ENCODE data around the gene TNFSF8.
A peak's percentile ranks its signal among the peaks of the same experiment; 100 is the strongest.

TNFSF8 gene

GRCh38 chr9:114936581-114936980, 6.2 kb upstream of the TNFSF8 start:
- DNase-seq (ENCODE audit: low spot score): no peak

- DNase-seq (ENCODE audit: low spot score): no peak
These were observed 4.7 kb upstream of the TNFSF8 start for GRCh38 chr9:114935119-114935518.

GRCh38 chr9:114932502-114932901, 2.1 kb upstream of the TNFSF8 start:
- no peak for DNase-seq (ENCODE audit: low spot score)

GRCh38 chr9:114931407-114931806, 1.0 kb upstream of the TNFSF8 start:
- no peak for DNase-seq (ENCODE audit: low spot score)

- no peak for DNase-seq (ENCODE audit: low spot score)
These were observed 1.2 kb downstream of the TNFSF8 start for GRCh38 chr9:114929201-114929600.

GRCh38 chr9:114928671-114929070, 1.7 kb downstream of the TNFSF8 start:
- DNase-seq (ENCODE audit: low spot score): no peak

GRCh38 chr9:114928136-114928535, 2.3 kb downstream of the TNFSF8 start:
- DNase-seq (ENCODE audit: low spot score): no peak

- no peak for DNase-seq (ENCODE audit: low spot score)
These were observed 4.7 kb downstream of the TNFSF8 start for GRCh38 chr9:114925672-114926071.

GRCh38 chr9:114925039-114925438, 5.4 kb downstream of the TNFSF8 start:
- DNase-seq (ENCODE audit: low spot score): no peak

GRCh38 chr9:114924327-114924726, 6.1 kb downstream of the TNFSF8 start:
- no peak for DNase-seq (ENCODE audit: low spot score)

- no peak for DNase-seq (ENCODE audit: low spot score)
These were observed 6.5 kb downstream of the TNFSF8 start for GRCh38 chr9:114923918-114924317.

- DNase-seq (ENCODE audit: low spot score): no peak
These were observed 9.2 kb downstream of the TNFSF8 start for GRCh38 chr9:114921171-114921570.

- DNase-seq (ENCODE audit: low spot score): no peak
These were observed 10.8 kb downstream of the TNFSF8 start for GRCh38 chr9:114919611-114920010.

- no peak for DNase-seq (ENCODE audit: low spot score)
These were observed 13.9 kb downstream of the TNFSF8 start for GRCh38 chr9:114916481-114916880.

- no peak for DNase-seq (ENCODE audit: low spot score)
These were observed 16.3 kb downstream of the TNFSF8 start for GRCh38 chr9:114914139-114914538.

GRCh38 chr9:114913656-114914055, 16.7 kb downstream of the TNFSF8 start:
- no peak for DNase-seq (ENCODE audit: low spot score)

- DNase-seq (ENCODE audit: low spot score): no peak
These were observed 17.2 kb downstream of the TNFSF8 start for GRCh38 chr9:114913217-114913616.

- DNase-seq (ENCODE audit: low spot score): peak; percentile 79
These were observed 19.1 kb downstream of the TNFSF8 start for GRCh38 chr9:114911167-114911821.

- no peak for DNase-seq (ENCODE audit: low spot score)
These were observed 19.9 kb downstream of the TNFSF8 start for GRCh38 chr9:114910541-114910940.

GRCh38 chr9:114909661-114910060, 20.7 kb downstream of the TNFSF8 start:
- no peak for DNase-seq (ENCODE audit: low spot score)

GRCh38 chr9:114908805-114909448, 21.5 kb downstream of the TNFSF8 start:
- DNase-seq (ENCODE audit: low spot score): peak; percentile 92

- peak; percentile 71 for DNase-seq (ENCODE audit: low spot score)
These were observed 22.2 kb downstream of the TNFSF8 start for GRCh38 chr9:114908104-114908622.

GRCh38 chr9:114906922-114907571, 23.3 kb downstream of the TNFSF8 start:
- peak; percentile 65 for DNase-seq (ENCODE audit: low spot score)
